PFSK-1 (cell line): ENCODE results near the gene GAPT.

Experiments
- FOXP2 ChIP-seq: optimal IDR thresholded peaks from 2 replicates; pipeline ENCODE3; 2011; ENCODE audit warnings: borderline replicate concordance, control low read depth, inconsistent platforms; ENCODE audit not compliant: insufficient read depth; ENCODE audit errors: extremely low read length, extremely low read depth
- POLR2AphosphoS5 ChIP-seq: IDR thresholded peaks from 2 replicates; pipeline ENCODE4 v1.6.1; 2012; ENCODE audit warnings: low read depth, mild to moderate bottlenecking, control low read depth, low read length, moderate library complexity
- REST ChIP-seq, 2 experiments: IDR thresholded peaks; 2 replicates each; pipeline versions ENCODE4 v1.6.1 to v1.8.0; 2011 to 2012; ENCODE audit warnings: low read depth in 2 of 2, low read length in 2 of 2, control low read depth in 1 of 2, inconsistent platforms in 1 of 2, mild to moderate bottlenecking in 1 of 2, moderate library complexity in 1 of 2; ENCODE audit not compliant: insufficient read depth in 1 of 2
- SIN3A ChIP-seq: IDR thresholded peaks from 2 replicates; pipeline ENCODE4 v1.6.1; 2012; ENCODE audit warnings: mild to moderate bottlenecking, low read length, moderate library complexity, borderline replicate concordance; ENCODE audit not compliant: insufficient read depth
- TAF1 ChIP-seq: IDR thresholded peaks from 2 replicates; pipeline ENCODE4 v1.6.1; 2012; ENCODE audit warnings: low read length, control low read depth, borderline replicate concordance; ENCODE audit not compliant: insufficient read depth

Gene GAPT

GRCh38 chr5:58450811-58451629, 40.2 kb upstream of the GAPT start:
- no peak for TF ChIP-seq POLR2AphosphoS5

- TF ChIP-seq REST (IDR thresholded peaks at IDR 0.05; ENCODE audit: insufficient read depth in 1 of 2, low read depth in 2 of 2, low read length in 2 of 2): no peak
- TF ChIP-seq FOXP2: no peak
- TF ChIP-seq SIN3A: no peak
- no peak for TF ChIP-seq POLR2AphosphoS5
- TF ChIP-seq TAF1: no peak
Observed at GRCh38 chr5:58451732-58452565, 39.3 kb upstream of the GAPT start.

- TF ChIP-seq SIN3A: no peak
- TF ChIP-seq REST (IDR thresholded peaks at IDR 0.05; ENCODE audit: insufficient read depth in 1 of 2, low read depth in 2 of 2, low read length in 2 of 2): no peak
- no peak for TF ChIP-seq FOXP2
- TF ChIP-seq TAF1: no peak
- TF ChIP-seq POLR2AphosphoS5: no peak
Observed at GRCh38 chr5:58452566-58453258, 38.5 kb upstream of the GAPT start.

GRCh38 chr5:58453306-58453705, 37.9 kb upstream of the GAPT start:
- TF ChIP-seq FOXP2: no peak
- no peak for TF ChIP-seq REST (IDR thresholded peaks at IDR 0.05; ENCODE audit: insufficient read depth in 1 of 2, low read depth in 2 of 2, low read length in 2 of 2)
- TF ChIP-seq POLR2AphosphoS5: no peak
- no peak for TF ChIP-seq TAF1
- no peak for TF ChIP-seq SIN3A

- TF ChIP-seq TAF1 (no peak), SIN3A (no peak), FOXP2 (no peak), REST (IDR thresholded peaks at IDR 0.05; ENCODE audit: insufficient read depth in 1 of 2, low read depth in 2 of 2, low read length in 2 of 2) (no peak), POLR2AphosphoS5 (no peak)
Observed at GRCh38 chr5:58454025-58454424, 37.2 kb upstream of the GAPT start.
